ENCODE results near the gene CDH23.

- TF ChIP-seq CTCF (IDR thresholded peaks at IDR 0.05) (no peak), EP300 (IDR thresholded peaks at IDR 0.05) (no peak)
Measured at GRCh38 chr10:71635867-71636266, 239.1 kb downstream of the CDH23 start.
